H9 (cell line): ENCODE measurements around the gene AGBL3. TPM values are rescaled to one million over a fixed set of nuclear protein-coding genes. Genes with fewer than 3 reads are reported as not detected.

Experiments used
- DNase-seq: peaks from one replicate; pipeline ENCODE4 v3.0.0-alpha.2; 2017
- H2AFZ ChIP-seq: one replicate; pipeline ENCODE4 v1.6.1; 2013; ENCODE audit warnings: mild to moderate bottlenecking, low read length, control low read depth, moderate library complexity
- H2AK5ac ChIP-seq: 2 replicates; pipeline ENCODE4 v1.6.1; 2013; ENCODE audit warnings: low read length, control low read depth, mixed read lengths; ENCODE audit not compliant: insufficient read length
- H2BK120ac ChIP-seq: one replicate; pipeline ENCODE4 v1.6.1; 2013; ENCODE audit warnings: low read depth, mild to moderate bottlenecking, low read length, control low read depth, inconsistent platforms; ENCODE audit not compliant: poor library complexity, severe bottlenecking
- H2BK12ac ChIP-seq: 2 replicates; pipeline ENCODE4 v1.6.1; 2013; ENCODE audit warnings: low read length, control low read depth, mixed read lengths, low read depth; ENCODE audit not compliant: insufficient read length
- H2BK15ac ChIP-seq: 2 replicates; pipeline ENCODE4 v1.6.1; 2013; ENCODE audit warnings: low read depth, low read length, control low read depth
- H2BK20ac ChIP-seq: one replicate; pipeline ENCODE4 v1.6.1; 2013; ENCODE audit warnings: low read depth, mild to moderate bottlenecking, low read length, control low read depth, inconsistent platforms; ENCODE audit not compliant: poor library complexity, severe bottlenecking
- H2BK5ac ChIP-seq: 2 replicates; pipeline ENCODE4 v1.6.1; 2013; ENCODE audit warnings: low read length, control low read depth, mixed read lengths; ENCODE audit not compliant: insufficient read length
- H3K14ac ChIP-seq: 2 replicates; pipeline ENCODE4 v1.6.1; 2013; ENCODE audit warnings: low read length, control low read depth; ENCODE audit not compliant: insufficient read depth
- H3K18ac ChIP-seq: 2 replicates; pipeline ENCODE4 v1.6.1; 2013; ENCODE audit warnings: low read depth, mild to moderate bottlenecking, mixed read lengths, low read length, control low read depth; ENCODE audit not compliant: insufficient read length
- H3K23ac ChIP-seq: 2 replicates; pipeline ENCODE4 v1.6.1; 2013; ENCODE audit warnings: low read length, control low read depth, mixed read lengths, low read depth; ENCODE audit not compliant: insufficient read length
- H3K23me2 ChIP-seq: 2 replicates; pipeline ENCODE4 v1.6.1; 2013; ENCODE audit warnings: low read depth, mild to moderate bottlenecking, mixed read lengths, low read length, control low read depth; ENCODE audit not compliant: insufficient read length, poor library complexity, severe bottlenecking
- H3K27ac ChIP-seq: 2 replicates; pipeline ENCODE4 v1.5.1; 2013; ENCODE audit warnings: low read length, control low read depth, mixed read lengths, low read depth; ENCODE audit not compliant: insufficient read length
- H3K27me3 ChIP-seq: 2 replicates; pipeline ENCODE4 v1.6.1; 2013; ENCODE audit warnings: low read length, control low read depth, inconsistent platforms; ENCODE audit not compliant: insufficient read depth
- H3K4ac ChIP-seq: 2 replicates; pipeline ENCODE4 v1.6.1; 2013; ENCODE audit warnings: low read depth, mild to moderate bottlenecking, control low read depth, inconsistent platforms, low read length, moderate library complexity
- H3K4me1 ChIP-seq: 2 replicates; pipeline ENCODE4 v1.6.1; 2013; ENCODE audit warnings: low read length, control low read depth, inconsistent platforms; ENCODE audit not compliant: insufficient read depth
- H3K4me2 ChIP-seq: 2 replicates; pipeline ENCODE4 v1.6.1; 2013; ENCODE audit warnings: low read length, control low read depth, mixed read lengths; ENCODE audit not compliant: insufficient read length, insufficient read depth
- H3K56ac ChIP-seq: 2 replicates; pipeline ENCODE4 v1.6.1; 2013; ENCODE audit warnings: low read depth, mild to moderate bottlenecking, mixed read lengths, low read length, control low read depth; ENCODE audit not compliant: insufficient read length
- H3K79me1 ChIP-seq: 2 replicates; pipeline ENCODE4 v1.6.1; 2013; ENCODE audit warnings: low read depth, mild to moderate bottlenecking, moderate library complexity, low read length, control low read depth, inconsistent platforms; ENCODE audit not compliant: insufficient read depth, poor library complexity, severe bottlenecking
- H3K79me2 ChIP-seq: 2 replicates; pipeline ENCODE4 v1.6.1; 2013; ENCODE audit warnings: low read length, control low read depth, inconsistent platforms; ENCODE audit not compliant: insufficient read depth
- H3K9ac ChIP-seq: 2 replicates; pipeline ENCODE4 v1.6.1; 2013; ENCODE audit warnings: low read length, control low read depth, mixed read lengths; ENCODE audit not compliant: insufficient read length; ENCODE audit errors: extremely low read depth
- H3K9me3 ChIP-seq: one replicate; pipeline ENCODE4 v1.6.1; 2013; ENCODE audit warnings: low read depth, low read length, inconsistent platforms; ENCODE audit not compliant: control insufficient read depth
- H3T11ph ChIP-seq: one replicate; pipeline ENCODE4 v1.6.1; 2013; ENCODE audit warnings: mild to moderate bottlenecking, low read length, control low read depth, inconsistent platforms
- H4K20me1 ChIP-seq: one replicate; pipeline ENCODE4 v1.6.1; 2013; ENCODE audit not compliant: control insufficient read depth, insufficient read length, insufficient read depth
- H4K5ac ChIP-seq: 2 replicates; pipeline ENCODE4 v1.6.1; 2013; ENCODE audit warnings: low read depth, mild to moderate bottlenecking, mixed read lengths, low read length, control low read depth; ENCODE audit not compliant: insufficient read length
- H4K8ac ChIP-seq: replicated peaks from 2 replicates; pipeline ENCODE4 v1.6.1; 2013; ENCODE audit warnings: low read length, control low read depth, mixed read lengths, low read depth; ENCODE audit not compliant: insufficient read length
- H4K91ac ChIP-seq: 2 replicates; pipeline ENCODE4 v1.6.1; 2013; ENCODE audit warnings: low read depth, mild to moderate bottlenecking, moderate library complexity, mixed read lengths, low read length, control low read depth; ENCODE audit not compliant: insufficient read length
- H3K27ac Mint-ChIP-seq, 3 experiments: 2 replicates in 2 of 3; 3 replicates in 1 of 3; pipeline ENCODE4 v1.8.0; 2020 to 2021; ENCODE audit warnings: mixed read lengths in 3 of 3, mild to moderate bottlenecking in 1 of 3, moderate library complexity in 1 of 3
- H3K27me3 Mint-ChIP-seq: 2 replicates; pipeline ENCODE4 v1.8.0; 2021; ENCODE audit warnings: low read depth, mild to moderate bottlenecking, moderate library complexity, mixed read lengths
- H3K36me3 Mint-ChIP-seq, 3 experiments: 2 replicates in 2 of 3; 3 replicates in 1 of 3; pipeline ENCODE4 v1.8.0; 2020 to 2021; ENCODE audit warnings: low read depth in 3 of 3, mixed read lengths in 3 of 3; ENCODE audit not compliant: insufficient read depth in 1 of 3
- H3K4me1 Mint-ChIP-seq, 2 experiments: 2 replicates each; pipeline ENCODE4 v1.8.0; 2020; ENCODE audit warnings: mixed read lengths in 2 of 2
- H3K4me3 Mint-ChIP-seq, 2 experiments: 2 replicates in 1 of 2; 3 replicates in 1 of 2; pipeline ENCODE4 v1.8.0; 2020 to 2021; ENCODE audit warnings: mild to moderate bottlenecking in 2 of 2, mixed read lengths in 2 of 2, moderate library complexity in 1 of 2
- H3K9me3 Mint-ChIP-seq, 2 experiments: 2 replicates in 1 of 2; 3 replicates in 1 of 2; pipeline ENCODE4 v1.8.0; 2020; ENCODE audit warnings: mild to moderate bottlenecking in 2 of 2, mixed read lengths in 2 of 2, moderate library complexity in 1 of 2
- WGBS: extraction: QIAGEN DNeasy Blood & Tissue Kit; methylation state at CpG from one replicate; pipeline ENCODE4 v1.1.7; 2013; ENCODE audit warnings: missing lambda C conversion rate, low lambda C conversion rate, mixed read lengths; ENCODE audit not compliant: insufficient read length; ENCODE audit errors: extremely low coverage; 5-methylcytosine and 5-hydroxymethylcytosine counted together
- total RNA-seq: library from RNA; stranded (reverse); gene quantifications from 2 replicates; pipeline ENCODE4 v1.2.1, GENCODE V29; 2021
- TF ChIP-seq, protein P1 (sequence below): fragments of 200-600 bp; sonication (generic); conservative IDR thresholded peaks from 3 replicates; pipeline ENCODE4 v1.8.0; 2021; ENCODE audit warnings: antibody characterized with exemption, mild to moderate bottlenecking

AGBL3 gene
- total RNA-seq, 1 experiment from 2014 or later, result 2.4 TPM

DNA sequence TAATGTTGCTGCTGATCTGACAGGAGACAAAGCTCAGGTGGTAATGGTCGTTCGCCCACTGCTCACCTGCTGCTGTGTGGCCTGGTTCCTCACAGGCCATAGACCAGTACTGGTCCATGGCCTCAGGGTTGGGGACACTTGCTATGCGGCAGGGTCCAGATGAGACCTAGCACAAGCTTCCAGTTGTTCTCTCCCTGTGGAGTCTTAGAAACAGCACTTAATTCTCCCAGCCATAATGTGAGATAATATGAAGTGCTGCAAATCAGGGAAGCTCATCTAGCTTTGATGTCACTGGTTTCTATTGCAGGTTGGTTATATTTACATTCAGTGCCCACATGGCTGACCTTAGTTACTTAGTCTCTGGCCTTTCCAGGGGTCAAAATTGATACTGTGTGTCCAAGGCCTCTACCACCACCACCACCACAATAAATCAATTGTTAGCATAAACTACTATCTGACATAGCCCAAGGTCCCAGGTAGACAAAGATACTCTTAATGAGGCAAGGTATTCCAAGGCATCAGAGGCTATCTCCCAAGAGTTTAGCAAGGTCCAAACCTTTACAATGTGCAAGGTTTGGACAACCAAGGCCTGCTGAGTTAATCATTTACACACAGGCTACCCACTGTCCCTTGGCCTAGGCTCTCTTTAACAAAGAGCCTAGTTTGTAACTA lies 11.0 kb downstream of the AGBL3 start:
- H3K9ac ChIP-seq, result no peak overlapping the region
- no peak overlapping the region for H4K5ac ChIP-seq
- H3K23me2 ChIP-seq, result no peaks in the 10 kb centered on the region
- no peak overlapping the region for H3K23ac ChIP-seq
- no peak overlapping the region for H3K14ac ChIP-seq
- H3K4me3 Mint-ChIP-seq, result no peak overlapping the region
- no peak overlapping the region for H3K18ac ChIP-seq
- H4K20me1 ChIP-seq, result no peaks in the 10 kb centered on the region
- H2BK5ac ChIP-seq, result no peak overlapping the region
- H3K4me1 ChIP-seq, result no peaks in the 10 kb centered on the region
- H3K27ac Mint-ChIP-seq, result no peak overlapping the region
- H4K91ac ChIP-seq, result no peak overlapping the region
- no peak overlapping the region for H2BK15ac ChIP-seq
- no peaks in the 10 kb centered on the region for H3K4me1 Mint-ChIP-seq
- H3T11ph ChIP-seq, result no peak overlapping the region
- no peaks in the 10 kb centered on the region; a peak in 1 of 5 replicates for H3K9me3 Mint-ChIP-seq
- H4K8ac ChIP-seq, result no peak overlapping the region
- H3K4ac ChIP-seq, result no peak overlapping the region
- peaks cover 0 to 18% (median 2%) of the 10 kb centered on the region in 3 experiments; a peak in 3 of 7 replicates for H3K36me3 Mint-ChIP-seq
- WGBS, result no CpG with 5 or more reads among the region's 3 CpGs
- H3K56ac ChIP-seq, result no peak overlapping the region
- H2BK12ac ChIP-seq, result no peak overlapping the region
- H3K79me2 ChIP-seq, result no peaks in the 10 kb centered on the region
- H2AK5ac ChIP-seq, result no peak overlapping the region
- no peaks in the 10 kb centered on the region for H3K27me3 ChIP-seq
- H2AFZ ChIP-seq, result no peak overlapping the region
- no peak overlapping the region for H3K27ac ChIP-seq
- H3K9me3 ChIP-seq, result no peaks in the 10 kb centered on the region
- DNase-seq, result no peak
- H2BK20ac ChIP-seq, result no peak overlapping the region
- no peak overlapping the region for H3K4me2 ChIP-seq
- no peaks in the 10 kb centered on the region for H3K79me1 ChIP-seq
- H3K27me3 Mint-ChIP-seq, result no peaks in the 10 kb centered on the region
- TF ChIP-seq, protein P1, sequence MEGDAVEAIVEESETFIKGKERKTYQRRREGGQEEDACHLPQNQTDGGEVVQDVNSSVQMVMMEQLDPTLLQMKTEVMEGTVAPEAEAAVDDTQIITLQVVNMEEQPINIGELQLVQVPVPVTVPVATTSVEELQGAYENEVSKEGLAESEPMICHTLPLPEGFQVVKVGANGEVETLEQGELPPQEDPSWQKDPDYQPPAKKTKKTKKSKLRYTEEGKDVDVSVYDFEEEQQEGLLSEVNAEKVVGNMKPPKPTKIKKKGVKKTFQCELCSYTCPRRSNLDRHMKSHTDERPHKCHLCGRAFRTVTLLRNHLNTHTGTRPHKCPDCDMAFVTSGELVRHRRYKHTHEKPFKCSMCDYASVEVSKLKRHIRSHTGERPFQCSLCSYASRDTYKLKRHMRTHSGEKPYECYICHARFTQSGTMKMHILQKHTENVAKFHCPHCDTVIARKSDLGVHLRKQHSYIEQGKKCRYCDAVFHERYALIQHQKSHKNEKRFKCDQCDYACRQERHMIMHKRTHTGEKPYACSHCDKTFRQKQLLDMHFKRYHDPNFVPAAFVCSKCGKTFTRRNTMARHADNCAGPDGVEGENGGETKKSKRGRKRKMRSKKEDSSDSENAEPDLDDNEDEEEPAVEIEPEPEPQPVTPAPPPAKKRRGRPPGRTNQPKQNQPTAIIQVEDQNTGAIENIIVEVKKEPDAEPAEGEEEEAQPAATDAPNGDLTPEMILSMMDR, result no peak
- no peak overlapping the region for H2BK120ac ChIP-seq
